Nephron progenitor cell (in vitro differentiated cells): ENCODE results near the gene CSPG4.
A peak's percentile ranks its signal among the peaks of the same experiment; 100 is the strongest.

Source experiments
- DNase-seq: peaks from one replicate; pipeline ENCODE4 v3.0.0; 2021
- H3K27ac Mint-ChIP-seq: 2 replicates; pipeline ENCODE4 v1.8.0; 2021; ENCODE audit warnings: mild to moderate bottlenecking, moderate library complexity, mixed read lengths
- H3K27me3 Mint-ChIP-seq: 2 replicates; pipeline ENCODE4 v1.8.0; 2021; ENCODE audit warnings: mild to moderate bottlenecking, low read depth, mixed read lengths; ENCODE audit not compliant: poor library complexity
- H3K36me3 Mint-ChIP-seq: 2 replicates; pipeline ENCODE4 v1.8.0; 2021; ENCODE audit warnings: low read depth, mixed read lengths
- H3K4me1 Mint-ChIP-seq: 2 replicates; pipeline ENCODE4 v1.8.0; 2021; ENCODE audit warnings: mixed read lengths
- H3K4me3 Mint-ChIP-seq: 2 replicates; pipeline ENCODE4 v1.8.0; 2021; ENCODE audit warnings: mild to moderate bottlenecking, moderate library complexity, mixed read lengths
- H3K9me3 Mint-ChIP-seq: 2 replicates; pipeline ENCODE4 v1.8.0; 2021; ENCODE audit warnings: mild to moderate bottlenecking, moderate library complexity, mixed read lengths
- CTCF ChIP-seq: fragments of 200-600 bp; sonication (generic); IDR thresholded peaks from 2 replicates; pipeline ENCODE4 v1.5.0; 2021; ENCODE audit warnings: antibody characterized with exemption

CSPG4 gene

GRCh38 chr15:75661756-75662140, 50.9 kb downstream of the CSPG4 start:
- H3K4me3 Mint-ChIP-seq, result no peak overlapping the region
- H3K9me3 Mint-ChIP-seq, result no peaks in the 10 kb centered on the region
- H3K27ac Mint-ChIP-seq, result no peak overlapping the region
- DNase-seq, result no peak
- TF ChIP-seq CTCF, result no peak
- H3K36me3 Mint-ChIP-seq, result peaks cover 6% of the 10 kb centered on the region
- H3K4me1 Mint-ChIP-seq, result peaks cover 10% of the 10 kb centered on the region
- peaks cover 11% of the 10 kb centered on the region for H3K27me3 Mint-ChIP-seq

- peak; percentile 40 for DNase-seq
- Mint-ChIP-seq H3K4me3 (no peak overlapping the region), H3K27ac (no peak overlapping the region), H3K9me3 (no peaks in the 10 kb centered on the region), H3K4me1 (peaks cover 10% of the 10 kb centered on the region), H3K36me3 (peaks cover 11% of the 10 kb centered on the region), H3K27me3 (peaks cover 11% of the 10 kb centered on the region)
- TF ChIP-seq CTCF, result no peak
These were observed 51.4 kb downstream of the CSPG4 start for GRCh38 chr15:75661100-75661755.

GRCh38 chr15:75659928-75660645, 52.6 kb downstream of the CSPG4 start:
- TF ChIP-seq CTCF, result no peak
- Mint-ChIP-seq H3K9me3 (no peaks in the 10 kb centered on the region), H3K4me3 (no peak overlapping the region), H3K4me1 (peaks cover 11% of the 10 kb centered on the region), H3K27me3 (peaks cover 7% of the 10 kb centered on the region), H3K27ac (peak overlapping the region; percentile 84), H3K36me3 (peaks cover 8% of the 10 kb centered on the region)
- DNase-seq, result no peak

- Mint-ChIP-seq H3K27ac (no peak overlapping the region), H3K36me3 (peaks cover 8% of the 10 kb centered on the region), H3K4me3 (no peak overlapping the region), H3K9me3 (no peaks in the 10 kb centered on the region), H3K27me3 (peaks cover 4% of the 10 kb centered on the region), H3K4me1 (peaks cover 11% of the 10 kb centered on the region)
- no peak for TF ChIP-seq CTCF
- no peak for DNase-seq
These were observed 53.4 kb downstream of the CSPG4 start for GRCh38 chr15:75659141-75659771.

- no peaks in the 10 kb centered on the region for H3K27me3 Mint-ChIP-seq
- no peak overlapping the region for H3K27ac Mint-ChIP-seq
- H3K36me3 Mint-ChIP-seq, result peaks cover 11% of the 10 kb centered on the region
- no peak for TF ChIP-seq CTCF
- peaks cover 30% of the 10 kb centered on the region for H3K4me1 Mint-ChIP-seq
- DNase-seq, result no peak
- no peaks in the 10 kb centered on the region for H3K9me3 Mint-ChIP-seq
- H3K4me3 Mint-ChIP-seq, result no peak overlapping the region
These were observed 55.8 kb downstream of the CSPG4 start for GRCh38 chr15:75656813-75657212.
